Muscle of arm (tissue), 12 donors: ENCODE data around the gene SMIM24. TPM values are rescaled to one million over a fixed set of nuclear protein-coding genes. Genes with fewer than 3 reads are reported as not detected.
A peak's percentile ranks its signal among the peaks of the same experiment; 100 is the strongest.
"Not testable (repeated sequence)": the region's sequence is repeated elsewhere in the genome, so short reads cannot be mapped to it uniquely, and the experiment has no call there.

Source experiments
- DNase-seq: peaks from one replicate; pipeline ENCODE4 v3.0.0-alpha.2; 2013
- polyA plus RNA-seq, 12 donors: library from polyadenylated mRNA; unstranded; fragments of 120-200 nt; gene quantifications; one replicate each; pipeline ENCODE4 v1.2.1, GENCODE V29; 2013; ENCODE audit not compliant: insufficient read length in 12 of 12

Gene SMIM24
- polyA plus RNA-seq, 12 donors = 0.46 to 75.8 (median 0.69) TPM; not detected in 6

- peak; percentile 93 for DNase-seq
These were observed 45.4 kb downstream of the SMIM24 start for GRCh38 chr19:3434630-3435553.

GRCh38 chr19:3433805-3434540, 46.4 kb downstream of the SMIM24 start:
- no peak for DNase-seq

GRCh38 chr19:3433313-3433712, 47.0 kb downstream of the SMIM24 start:
- DNase-seq = no peak

GRCh38 chr19:3431760-3432397, 48.4 kb downstream of the SMIM24 start:
- no peak for DNase-seq

GRCh38 chr19:3430366-3430680, 50.0 kb downstream of the SMIM24 start:
- not testable (repeated sequence) for DNase-seq

- DNase-seq = no peak
These were observed 53.9 kb downstream of the SMIM24 start for GRCh38 chr19:3426433-3426832.

Other genes starting within 250 kb of the SMIM24 start
- 100 to 1,000 TPM in 1 of 12 donors, 10 to 100 TPM in 11; 30.9 to 375 (median 38.9) TPM for gene NFIC, start 113.9 kb downstream of the SMIM24 start, polyA plus RNA-seq
- gene SMIM44, start 2.9 kb upstream of the SMIM24 start, polyA plus RNA-seq = not detected
- gene DOHH, start 20.1 kb upstream of the SMIM24 start, polyA plus RNA-seq = 10 to 100 TPM in 1 of 12 donors, 1 to 10 TPM in 10, not detected in 1; 3.8 to 15.8 (median 5.0) TPM
- 10 to 100 TPM in 11 of 12 donors, not detected in 1; 21.8 to 47.2 (median 28.8) TPM for gene FZR1, start 25.8 kb upstream of the SMIM24 start, polyA plus RNA-seq
- gene TEKTIP1, start 58.6 kb upstream of the SMIM24 start, polyA plus RNA-seq = 1 to 10 TPM in 10 of 12 donors, not detected in 2; 1.5 to 3.6 (median 3.0) TPM
- gene MFSD12, start 77.1 kb upstream of the SMIM24 start, polyA plus RNA-seq = 10 to 100 TPM in 11 of 12 donors, not detected in 1; 19.3 to 48.1 (median 24.1) TPM
- gene HMG20B, start 92.4 kb upstream of the SMIM24 start, polyA plus RNA-seq = 10 to 100 TPM in 11 of 12 donors, not detected in 1; 21.8 to 78.3 (median 32.1) TPM
- gene GIPC3, start 105.0 kb upstream of the SMIM24 start, polyA plus RNA-seq = 1 to 10 TPM in 10 of 12 donors, not detected in 2; 1.1 to 3.2 (median 1.5) TPM
- gene TBXA2R, start 126.3 kb upstream of the SMIM24 start, polyA plus RNA-seq = 1 to 10 TPM in 9 of 12 donors, under 1 TPM in 1, not detected in 2; 0.96 to 2.9 (median 1.8) TPM
- 10 to 100 TPM in 11 of 12 donors, not detected in 1; 13.8 to 32.4 (median 16.3) TPM for gene CACTIN, start 146.3 kb upstream of the SMIM24 start, polyA plus RNA-seq
- 10 to 100 TPM in 11 of 12 donors, not detected in 1; 16.0 to 30.4 (median 19.9) TPM for gene PIP5K1C, start 219.9 kb upstream of the SMIM24 start, polyA plus RNA-seq
- gene TJP3, start 227.9 kb upstream of the SMIM24 start, polyA plus RNA-seq = 10 to 100 TPM in 1 of 12 donors, 1 to 10 TPM in 1, under 1 TPM in 8, not detected in 2; 0.18 to 15.1 (median 0.61) TPM